HL-60 (cell line): ENCODE measurements around the gene NT5E.

Experiments used
- GABPA ChIP-seq: IDR thresholded peaks from 2 replicates; pipeline ENCODE4 v1.6.1; 2012; ENCODE audit warnings: low read depth
- POLR2AphosphoS5 ChIP-seq: IDR thresholded peaks from 2 replicates; pipeline ENCODE4 v1.6.1; 2012; ENCODE audit warnings: low read depth
- TF ChIP-seq, protein P1 (sequence below): IDR thresholded peaks from one replicate; pipeline ENCODE4 v1.5.1; 2011; ENCODE audit warnings: low read length, control low read depth, inconsistent platforms; ENCODE audit not compliant: insufficient read depth
- TF ChIP-seq, protein P2 (sequence below): IDR thresholded peaks from 2 replicates; pipeline ENCODE4 v1.6.1; 2012; ENCODE audit warnings: low read depth; ENCODE audit not compliant: insufficient replicate concordance

DNA sequence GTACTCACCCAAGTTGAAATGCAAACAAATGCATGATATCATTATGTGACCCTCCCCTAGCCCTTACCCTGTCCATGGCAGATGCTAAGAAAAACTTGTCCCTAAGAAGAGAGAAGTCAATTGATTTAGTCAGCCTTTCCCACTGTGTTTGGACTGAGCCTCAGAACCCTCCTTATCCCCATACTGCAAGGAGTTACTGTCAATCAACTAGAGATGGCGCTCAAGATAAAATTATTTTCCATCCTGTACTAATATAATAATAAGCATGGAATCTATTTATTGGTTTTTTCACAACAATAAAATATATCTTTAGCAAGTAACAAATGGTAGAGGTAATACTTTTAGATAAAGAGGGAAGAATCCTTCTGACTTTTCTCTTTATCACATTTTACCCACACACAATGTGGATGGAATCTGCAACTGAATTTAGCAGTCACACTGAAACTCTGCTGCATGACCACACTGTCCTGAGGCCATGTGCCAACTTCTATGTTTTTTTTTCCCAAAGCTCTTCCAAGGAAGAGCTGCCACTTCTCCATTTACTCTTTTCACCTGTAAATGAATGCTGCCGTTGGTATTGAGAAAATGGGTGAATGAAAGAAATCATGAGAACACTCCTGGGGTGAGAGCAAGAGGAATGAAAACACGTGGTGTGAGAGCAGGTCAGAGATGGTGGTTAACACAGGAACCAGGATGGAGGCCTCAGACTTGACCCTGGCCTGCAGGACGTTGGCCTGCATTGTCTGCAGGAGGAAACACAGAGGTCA, 10.5 kb downstream of the NT5E start:
- TF ChIP-seq, protein P1, sequence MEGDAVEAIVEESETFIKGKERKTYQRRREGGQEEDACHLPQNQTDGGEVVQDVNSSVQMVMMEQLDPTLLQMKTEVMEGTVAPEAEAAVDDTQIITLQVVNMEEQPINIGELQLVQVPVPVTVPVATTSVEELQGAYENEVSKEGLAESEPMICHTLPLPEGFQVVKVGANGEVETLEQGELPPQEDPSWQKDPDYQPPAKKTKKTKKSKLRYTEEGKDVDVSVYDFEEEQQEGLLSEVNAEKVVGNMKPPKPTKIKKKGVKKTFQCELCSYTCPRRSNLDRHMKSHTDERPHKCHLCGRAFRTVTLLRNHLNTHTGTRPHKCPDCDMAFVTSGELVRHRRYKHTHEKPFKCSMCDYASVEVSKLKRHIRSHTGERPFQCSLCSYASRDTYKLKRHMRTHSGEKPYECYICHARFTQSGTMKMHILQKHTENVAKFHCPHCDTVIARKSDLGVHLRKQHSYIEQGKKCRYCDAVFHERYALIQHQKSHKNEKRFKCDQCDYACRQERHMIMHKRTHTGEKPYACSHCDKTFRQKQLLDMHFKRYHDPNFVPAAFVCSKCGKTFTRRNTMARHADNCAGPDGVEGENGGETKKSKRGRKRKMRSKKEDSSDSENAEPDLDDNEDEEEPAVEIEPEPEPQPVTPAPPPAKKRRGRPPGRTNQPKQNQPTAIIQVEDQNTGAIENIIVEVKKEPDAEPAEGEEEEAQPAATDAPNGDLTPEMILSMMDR: no peak
- TF ChIP-seq, protein P2, sequence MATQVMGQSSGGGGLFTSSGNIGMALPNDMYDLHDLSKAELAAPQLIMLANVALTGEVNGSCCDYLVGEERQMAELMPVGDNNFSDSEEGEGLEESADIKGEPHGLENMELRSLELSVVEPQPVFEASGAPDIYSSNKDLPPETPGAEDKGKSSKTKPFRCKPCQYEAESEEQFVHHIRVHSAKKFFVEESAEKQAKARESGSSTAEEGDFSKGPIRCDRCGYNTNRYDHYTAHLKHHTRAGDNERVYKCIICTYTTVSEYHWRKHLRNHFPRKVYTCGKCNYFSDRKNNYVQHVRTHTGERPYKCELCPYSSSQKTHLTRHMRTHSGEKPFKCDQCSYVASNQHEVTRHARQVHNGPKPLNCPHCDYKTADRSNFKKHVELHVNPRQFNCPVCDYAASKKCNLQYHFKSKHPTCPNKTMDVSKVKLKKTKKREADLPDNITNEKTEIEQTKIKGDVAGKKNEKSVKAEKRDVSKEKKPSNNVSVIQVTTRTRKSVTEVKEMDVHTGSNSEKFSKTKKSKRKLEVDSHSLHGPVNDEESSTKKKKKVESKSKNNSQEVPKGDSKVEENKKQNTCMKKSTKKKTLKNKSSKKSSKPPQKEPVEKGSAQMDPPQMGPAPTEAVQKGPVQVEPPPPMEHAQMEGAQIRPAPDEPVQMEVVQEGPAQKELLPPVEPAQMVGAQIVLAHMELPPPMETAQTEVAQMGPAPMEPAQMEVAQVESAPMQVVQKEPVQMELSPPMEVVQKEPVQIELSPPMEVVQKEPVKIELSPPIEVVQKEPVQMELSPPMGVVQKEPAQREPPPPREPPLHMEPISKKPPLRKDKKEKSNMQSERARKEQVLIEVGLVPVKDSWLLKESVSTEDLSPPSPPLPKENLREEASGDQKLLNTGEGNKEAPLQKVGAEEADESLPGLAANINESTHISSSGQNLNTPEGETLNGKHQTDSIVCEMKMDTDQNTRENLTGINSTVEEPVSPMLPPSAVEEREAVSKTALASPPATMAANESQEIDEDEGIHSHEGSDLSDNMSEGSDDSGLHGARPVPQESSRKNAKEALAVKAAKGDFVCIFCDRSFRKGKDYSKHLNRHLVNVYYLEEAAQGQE: no peak
- no peak for TF ChIP-seq POLR2AphosphoS5
- TF ChIP-seq GABPA: no peak
